CD14-positive monocyte (primary cell): ENCODE data around the gene PTPRN2. TPM values are rescaled to one million over a fixed set of nuclear protein-coding genes. Genes with fewer than 3 reads are reported as not detected.

ENCODE experiments used
- DNase-seq, 3 donors: peaks; one replicate each; pipeline ENCODE4 v3.0.0-alpha.2; 2011 to 2022
- H2AFZ ChIP-seq: 2 replicates; pipeline ENCODE4 v1.6.0; 2012; ENCODE audit warnings: mild to moderate bottlenecking, low read depth, low read length, inconsistent platforms; ENCODE audit not compliant: insufficient read depth, poor library complexity, severe bottlenecking
- H3K27ac ChIP-seq, 2 donors: 1 replicate in 1 of 2; 2 replicates in 1 of 2; pipeline ENCODE4 v1.5.1; 2012 to 2013; ENCODE audit warnings: low read length in 2 of 2, control low read depth in 1 of 2, inconsistent platforms in 1 of 2, low read depth in 1 of 2, mild to moderate bottlenecking in 1 of 2
- H3K27me3 ChIP-seq, 2 donors: one replicate each; pipeline versions ENCODE4 v1.6.0 to v1.6.1; 2011 to 2013; ENCODE audit warnings: low read length in 2 of 2; ENCODE audit not compliant: control insufficient read depth in 2 of 2, insufficient read depth in 2 of 2
- H3K36me3 ChIP-seq, 2 donors: replicated peaks in 1 of 2; 1 replicate in 1 of 2; 2 replicates in 1 of 2; pipeline versions ENCODE4 v1.5.1 to v1.6.1; 2012 to 2013; ENCODE audit warnings: low read length in 2 of 2, control low read depth in 1 of 2, inconsistent platforms in 1 of 2, mild to moderate bottlenecking in 1 of 2; ENCODE audit not compliant: insufficient read depth in 2 of 2, control insufficient read depth in 1 of 2
- H3K4me1 ChIP-seq, 2 donors: 1 replicate in 1 of 2; 2 replicates in 1 of 2; pipeline versions ENCODE4 v1.5.1 to v1.6.1; 2012 to 2013; ENCODE audit warnings: low read length in 2 of 2, control low read depth in 1 of 2, inconsistent platforms in 1 of 2, mild to moderate bottlenecking in 1 of 2, moderate library complexity in 1 of 2; ENCODE audit not compliant: insufficient read depth in 2 of 2, control insufficient read depth in 1 of 2
- H3K4me2 ChIP-seq: replicated peaks from 2 replicates; pipeline ENCODE3; 2012; ENCODE audit warnings: low read length, moderate library complexity, mild to moderate bottlenecking; ENCODE audit not compliant: poor library complexity, severe bottlenecking; ENCODE audit errors: extremely low read depth
- H3K4me3 ChIP-seq, 3 experiments: fragments of 200-600 bp in 1 of 3; sonication (generic) in 1 of 3; replicated peaks in 1 of 3; 1 replicate in 2 of 3; 2 replicates in 1 of 3; pipeline ENCODE4 v1.5.1; 2011 to 2013; ENCODE audit warnings: low read length in 3 of 3, mild to moderate bottlenecking in 3 of 3, control low read depth in 2 of 3, low read depth in 2 of 3, inconsistent platforms in 1 of 3, moderate library complexity in 1 of 3
- H3K79me2 ChIP-seq: 2 replicates; pipeline ENCODE4 v1.6.0; 2012; ENCODE audit warnings: mild to moderate bottlenecking, control low read depth, inconsistent platforms, low read length, moderate library complexity; ENCODE audit not compliant: insufficient read depth
- H3K9ac ChIP-seq: 2 replicates; pipeline ENCODE4 v1.6.0; 2017; ENCODE audit warnings: low read length, mild to moderate bottlenecking; ENCODE audit not compliant: insufficient read depth, poor library complexity, severe bottlenecking
- H3K9me3 ChIP-seq, 2 donors: replicated peaks in 1 of 2; 1 replicate in 1 of 2; 2 replicates in 1 of 2; pipeline versions ENCODE4 v1.5.1 to v1.6.1; 2012 to 2013; ENCODE audit warnings: low read length in 2 of 2, control low read depth in 1 of 2; ENCODE audit not compliant: control insufficient read depth in 1 of 2, insufficient read depth in 1 of 2
- H4K20me1 ChIP-seq: 2 replicates; pipeline ENCODE4 v1.6.0; 2012; ENCODE audit warnings: mild to moderate bottlenecking, low read length, control low read depth, moderate library complexity; ENCODE audit not compliant: insufficient read depth
- H3K27ac Mint-ChIP-seq, 7 donors: one replicate each; pipeline ENCODE4 v1.8.0; 2020; ENCODE audit warnings: mild to moderate bottlenecking in 7 of 7, mixed read lengths in 7 of 7, moderate library complexity in 6 of 7, inconsistent platforms in 2 of 7
- H3K27me3 Mint-ChIP-seq, 3 donors: one replicate each; pipeline ENCODE4 v1.8.0; 2021 to 2022; ENCODE audit warnings: low read depth in 3 of 3, mild to moderate bottlenecking in 3 of 3, mixed read lengths in 3 of 3, moderate library complexity in 3 of 3, inconsistent platforms in 1 of 3
- H3K36me3 Mint-ChIP-seq, 2 donors: one replicate each; pipeline ENCODE4 v1.8.0; 2020; ENCODE audit warnings: mixed read lengths in 2 of 2, inconsistent platforms in 1 of 2, mild to moderate bottlenecking in 1 of 2
- H3K4me1 Mint-ChIP-seq: one replicate; pipeline ENCODE4 v1.8.0; 2020; ENCODE audit warnings: mild to moderate bottlenecking, mixed read lengths
- H3K4me3 Mint-ChIP-seq, 2 donors: one replicate each; pipeline ENCODE4 v1.8.0; 2020; ENCODE audit warnings: mild to moderate bottlenecking in 2 of 2, mixed read lengths in 2 of 2, moderate library complexity in 1 of 2
- H3K9me3 Mint-ChIP-seq, 7 donors: one replicate each; pipeline ENCODE4 v1.8.0; 2020 to 2022; ENCODE audit warnings: mixed read lengths in 7 of 7, mild to moderate bottlenecking in 6 of 7, moderate library complexity in 6 of 7, inconsistent platforms in 2 of 7
- WGBS: methylation state at CpG from one replicate; pipeline ENCODE4 v1.1.5; 2013; ENCODE audit warnings: missing lambda C conversion rate; ENCODE audit not compliant: insufficient coverage; 5-methylcytosine and 5-hydroxymethylcytosine counted together
- intact Hi-C, 2 donors: fragments of 100-400 bp; cut with micrococcal nuclease; formaldehyde crosslinking; loops; one replicate each; pipeline versions ENCODE4 v1.15.0 to v1.15.1; 2023
- polyA plus RNA-seq, 3 donors: library from polyadenylated mRNA; depleted of rRNA in 1 of 3; unstranded in 2 of 3; stranded (reverse) in 1 of 3; fragments of 300-500 nt in 2 of 3; fragments of >200 nt in 1 of 3; fragmentation: Illumina TruSeq in 2 of 3; gene quantifications; 1 replicate in 2 of 3; 2 replicates in 1 of 3; pipeline ENCODE4 v1.2.3, GENCODE V29; 2012 to 2021
- TF ChIP-seq, protein P1 (sequence below): fragments of 200-600 bp; IDR thresholded peaks from one replicate; pipeline ENCODE4 v1.8.0; 2022; ENCODE audit warnings: antibody characterized with exemption, mild to moderate bottlenecking

PTPRN2 gene
- polyA plus RNA-seq, 3 donors, result 0.25 to 1.4 (median 0.97) TPM

GRCh38 chr7:157580324-157580723 is 1007.3 kb downstream of the PTPRN2 start:
- Mint-ChIP-seq H3K27me3 (peaks cover 24 to 41% (median 30%) of the 10 kb centered on the region in 3 donors), H3K27ac (no peak overlapping the region), H3K36me3 (peaks cover 0 to under 1% of the 10 kb centered on the region in 2 donors), H3K4me3 (no peak overlapping the region), H3K4me1 (peaks cover 3% of the 10 kb centered on the region), H3K9me3 (peaks cover 2 to 12% (median 7%) of the 10 kb centered on the region in 7 donors)
- Histone ChIP-seq H3K9me3 (peaks cover 7 to 8% of the 10 kb centered on the region in 2 donors), H3K79me2 (no peaks in the 10 kb centered on the region), H3K4me1 (peaks cover 6 to 9% of the 10 kb centered on the region in 2 donors), H3K9ac (no peak overlapping the region), H3K27ac (no peak overlapping the region), H3K4me2 (no peak overlapping the region), H3K4me3 (no peak overlapping the region), H3K36me3 (no peaks in the 10 kb centered on the region), H3K27me3 (peaks cover 0 to 12% of the 10 kb centered on the region in 2 donors), H2AFZ (no peak overlapping the region), H4K20me1 (no peaks in the 10 kb centered on the region)
- 83% methylated on average over 2 of the region's 10 CpGs for WGBS
- TF ChIP-seq, protein P1, sequence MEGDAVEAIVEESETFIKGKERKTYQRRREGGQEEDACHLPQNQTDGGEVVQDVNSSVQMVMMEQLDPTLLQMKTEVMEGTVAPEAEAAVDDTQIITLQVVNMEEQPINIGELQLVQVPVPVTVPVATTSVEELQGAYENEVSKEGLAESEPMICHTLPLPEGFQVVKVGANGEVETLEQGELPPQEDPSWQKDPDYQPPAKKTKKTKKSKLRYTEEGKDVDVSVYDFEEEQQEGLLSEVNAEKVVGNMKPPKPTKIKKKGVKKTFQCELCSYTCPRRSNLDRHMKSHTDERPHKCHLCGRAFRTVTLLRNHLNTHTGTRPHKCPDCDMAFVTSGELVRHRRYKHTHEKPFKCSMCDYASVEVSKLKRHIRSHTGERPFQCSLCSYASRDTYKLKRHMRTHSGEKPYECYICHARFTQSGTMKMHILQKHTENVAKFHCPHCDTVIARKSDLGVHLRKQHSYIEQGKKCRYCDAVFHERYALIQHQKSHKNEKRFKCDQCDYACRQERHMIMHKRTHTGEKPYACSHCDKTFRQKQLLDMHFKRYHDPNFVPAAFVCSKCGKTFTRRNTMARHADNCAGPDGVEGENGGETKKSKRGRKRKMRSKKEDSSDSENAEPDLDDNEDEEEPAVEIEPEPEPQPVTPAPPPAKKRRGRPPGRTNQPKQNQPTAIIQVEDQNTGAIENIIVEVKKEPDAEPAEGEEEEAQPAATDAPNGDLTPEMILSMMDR, result no peak
- DNase-seq, result no peak
- intact Hi-C loops, result no loop called here

- H3K27ac Mint-ChIP-seq, result no peak overlapping the region
- no peak overlapping the region for H3K27ac ChIP-seq
- no peak overlapping the region for H3K9ac ChIP-seq
- H3K4me3 Mint-ChIP-seq, result no peak overlapping the region
- intact Hi-C loops, result no loop called here
- peaks cover 20 to 36% (median 25%) of the 10 kb centered on the region in 3 donors for H3K27me3 Mint-ChIP-seq
- H3K4me1 Mint-ChIP-seq, result peaks cover 2% of the 10 kb centered on the region
- peaks cover 0 to 8% (median 2%) of the 10 kb centered on the region in 7 donors for H3K9me3 Mint-ChIP-seq
- H3K4me3 ChIP-seq, result no peak overlapping the region
- no peaks in the 10 kb centered on the region for H3K36me3 ChIP-seq
- H2AFZ ChIP-seq, result no peak overlapping the region
- no peaks in the 10 kb centered on the region for H3K9me3 ChIP-seq
- no peaks in the 10 kb centered on the region for H3K79me2 ChIP-seq
- TF ChIP-seq, protein P1, result no peak
- H3K4me2 ChIP-seq, result no peak overlapping the region
- peaks cover 0 to 4% of the 10 kb centered on the region in 2 donors for H3K4me1 ChIP-seq
- H3K27me3 ChIP-seq, result peaks cover 0 to 3% of the 10 kb centered on the region in 2 donors
- no peaks in the 10 kb centered on the region for H3K36me3 Mint-ChIP-seq
- WGBS, result no CpG with 5 or more reads among the region's 16 CpGs
- no peak for DNase-seq
- no peaks in the 10 kb centered on the region for H4K20me1 ChIP-seq
Observed at GRCh38 chr7:157579425-157579824, 1008.2 kb downstream of the PTPRN2 start.
